ENCODE measurements around the gene ZDHHC12. TPM values are rescaled to one million over a fixed set of nuclear protein-coding genes. Genes with fewer than 3 reads are reported as not detected.
A peak's percentile ranks its signal among the peaks of the same experiment; 100 is the strongest.
"Not testable (repeated sequence)": the region's sequence is repeated elsewhere in the genome, so short reads cannot be mapped to it uniquely, and the experiment has no call there.

The ZDHHC12 gene
- total and polyA plus RNA-seq, 8 donors, result 18.3 to 56.9 (median 26.8) TPM

DNA sequence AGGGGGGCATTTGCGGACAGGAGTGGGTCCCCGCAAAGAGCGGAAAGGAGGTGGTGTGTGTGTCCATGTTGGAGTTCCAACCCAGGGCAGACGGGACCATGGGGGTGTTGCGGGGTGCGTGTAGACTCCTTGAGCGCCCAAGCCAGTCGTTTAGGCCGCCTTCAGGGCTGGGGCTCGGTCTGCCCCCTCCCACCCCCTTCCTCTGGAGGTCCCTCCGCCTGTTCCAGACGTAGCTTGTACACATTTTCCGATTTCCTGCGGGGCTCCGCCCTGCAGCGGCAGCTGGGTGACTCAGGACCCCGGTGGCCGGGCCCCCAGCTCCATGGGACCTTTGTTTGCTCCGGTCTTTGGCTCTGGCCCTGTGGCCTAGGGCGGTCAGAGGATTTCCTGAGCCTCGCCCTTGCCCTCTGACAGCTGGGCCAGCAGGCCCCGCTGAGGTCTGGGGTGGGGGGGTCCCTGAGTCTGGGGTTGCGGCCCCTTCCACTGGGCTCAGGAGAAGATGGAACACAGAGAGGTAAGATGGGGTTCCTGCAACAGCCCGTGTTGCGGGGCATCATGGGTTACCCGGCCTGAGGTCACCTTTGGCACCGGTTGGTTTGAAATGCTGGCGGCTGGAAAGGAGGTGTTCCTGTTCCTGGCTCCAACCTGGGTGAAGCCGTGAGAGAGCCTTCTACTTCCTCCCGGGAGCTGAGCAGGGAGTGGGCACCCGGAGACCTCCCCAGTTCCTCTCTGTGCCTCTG is 20.1 kb downstream of the ZDHHC12 start:
- Histone ChIP-seq H3K27me3 (no peaks in the 10 kb centered on the region), H3K4me1 (peaks cover 0 to 6% (median 0%) of the 10 kb centered on the region in 3 donors), H3K36me3 (no peaks in the 10 kb centered on the region), H3K4me3 (peak overlapping the region in 1 of 4 donors; percentile 87), H3K27ac (peak overlapping the region in 2 of 4 donors; percentile 22 to 71), H3K9me3 (no peaks in the 10 kb centered on the region)
- FAIRE-seq (no peak), DNase-seq (peak in 3 of 6 donors; percentile 49 to 62 (median 60)), ATAC-seq (no peak)
- TF ChIP-seq, protein P1, sequence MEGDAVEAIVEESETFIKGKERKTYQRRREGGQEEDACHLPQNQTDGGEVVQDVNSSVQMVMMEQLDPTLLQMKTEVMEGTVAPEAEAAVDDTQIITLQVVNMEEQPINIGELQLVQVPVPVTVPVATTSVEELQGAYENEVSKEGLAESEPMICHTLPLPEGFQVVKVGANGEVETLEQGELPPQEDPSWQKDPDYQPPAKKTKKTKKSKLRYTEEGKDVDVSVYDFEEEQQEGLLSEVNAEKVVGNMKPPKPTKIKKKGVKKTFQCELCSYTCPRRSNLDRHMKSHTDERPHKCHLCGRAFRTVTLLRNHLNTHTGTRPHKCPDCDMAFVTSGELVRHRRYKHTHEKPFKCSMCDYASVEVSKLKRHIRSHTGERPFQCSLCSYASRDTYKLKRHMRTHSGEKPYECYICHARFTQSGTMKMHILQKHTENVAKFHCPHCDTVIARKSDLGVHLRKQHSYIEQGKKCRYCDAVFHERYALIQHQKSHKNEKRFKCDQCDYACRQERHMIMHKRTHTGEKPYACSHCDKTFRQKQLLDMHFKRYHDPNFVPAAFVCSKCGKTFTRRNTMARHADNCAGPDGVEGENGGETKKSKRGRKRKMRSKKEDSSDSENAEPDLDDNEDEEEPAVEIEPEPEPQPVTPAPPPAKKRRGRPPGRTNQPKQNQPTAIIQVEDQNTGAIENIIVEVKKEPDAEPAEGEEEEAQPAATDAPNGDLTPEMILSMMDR (IDR thresholded peaks at IDR 0.05), result no peak
- 84 to 87% methylated on average over 31 of the region's 31 CpGs for WGBS, 2 donors
- intact Hi-C loops (cut with DNase I), result no loop called here

DNA sequence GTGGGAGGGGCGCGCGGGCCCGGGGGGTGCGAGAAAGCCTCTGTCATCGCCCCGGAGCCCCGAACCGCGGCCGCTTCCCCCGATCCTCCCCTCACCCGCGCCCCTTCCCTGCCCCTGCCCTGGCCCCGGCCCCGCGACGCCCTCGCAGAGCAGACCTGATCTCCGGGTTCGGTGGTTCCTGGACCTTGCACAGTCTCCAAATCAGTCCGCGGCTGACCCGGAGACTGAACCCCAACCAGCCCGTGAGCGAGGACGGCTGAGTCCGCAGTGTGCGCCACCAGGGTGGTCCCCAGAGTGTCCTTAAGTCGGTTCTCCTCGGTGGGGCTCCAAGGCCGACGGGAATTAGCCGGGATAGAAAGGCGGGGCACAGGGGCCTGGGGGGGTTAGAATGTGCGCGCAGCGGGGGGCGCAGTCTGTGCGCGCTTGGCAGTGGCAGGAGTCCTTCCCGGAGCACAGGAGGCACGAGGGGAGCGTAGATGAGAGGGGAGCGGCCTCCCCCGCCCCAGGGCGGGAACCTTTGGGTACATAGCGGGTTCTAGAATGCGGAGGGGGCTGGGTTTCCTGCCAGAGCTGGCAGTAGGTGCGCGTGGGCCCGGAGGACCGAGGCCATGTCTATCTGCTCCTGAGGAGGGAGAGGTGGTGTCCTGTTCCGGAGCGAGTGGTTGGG is 20.8 kb downstream of the ZDHHC12 start:
- Histone ChIP-seq H3K4me3 (peak overlapping the region; percentile 57 to 87 (median 71)), H3K36me3 (no peaks in the 10 kb centered on the region), H3K27me3 (no peaks in the 10 kb centered on the region), H3K27ac (peak overlapping the region; percentile 25 to 71 (median 40)), H3K9me3 (no peaks in the 10 kb centered on the region), H3K4me1 (peaks cover 0 to 6% (median 0%) of the 10 kb centered on the region in 3 donors)
- TF ChIP-seq, protein P1 (IDR thresholded peaks at IDR 0.05), result no peak
- WGBS, 2 donors, result 15 to 21% methylated on average over 38 to 55 of the region's 55 CpGs
- intact Hi-C loops (cut with DNase I), result no loop called here
- ATAC-seq (peak; percentile 5 to 35 (median 15)), FAIRE-seq (no peak), DNase-seq (peak in 2 of 6 donors; percentile 47 to 79)

DNA sequence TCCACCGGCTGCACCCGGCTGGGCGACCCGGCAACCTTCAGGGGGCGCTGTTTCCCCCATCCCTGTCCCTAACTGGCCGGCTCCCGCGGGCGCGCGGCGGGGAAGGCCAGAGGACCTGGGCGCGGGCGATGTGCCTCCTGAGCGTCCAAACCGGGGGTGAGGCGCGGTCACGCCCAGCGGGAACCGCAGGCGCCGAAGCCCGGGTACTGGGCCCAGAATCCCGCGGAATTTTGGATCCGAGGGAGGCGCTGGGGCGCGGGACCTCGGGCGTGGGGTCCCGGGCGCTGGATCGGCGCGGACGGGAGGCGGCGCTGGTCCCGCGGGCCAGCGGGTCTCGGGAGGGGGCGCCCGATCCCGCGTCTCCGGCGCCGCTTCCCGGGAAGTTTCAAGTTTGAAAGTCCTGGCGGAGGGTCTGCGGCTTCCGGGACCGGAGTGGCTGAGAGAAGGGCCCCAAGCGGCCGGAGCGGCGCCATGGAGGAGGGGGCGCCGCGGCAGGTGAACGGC is 21.4 kb downstream of the ZDHHC12 start, which contains the start of gene PKN3:
PKN3 (plus strand) TSS at position 59 of the 504 bp plus-strand sequence; CDS start at position 472, 413 bp downstream.
- Histone ChIP-seq H3K27me3 (no peaks in the 10 kb centered on the region), H3K36me3 (no peaks in the 10 kb centered on the region), H3K27ac (peak within 1 kb of the TSS; percentile 25 to 71 (median 40)), H3K9me3 (no peaks in the 10 kb centered on the region), H3K4me3 (peak within 1 kb of the TSS; percentile 57 to 87 (median 71)), H3K4me1 (peaks cover 0 to 6% (median 0%) of the 10 kb centered on the region in 3 donors)
- TF ChIP-seq, protein P1 (IDR thresholded peaks at IDR 0.05), result peak; percentile 88 to 92 (median 90)
- 1% methylated on average over 41 to 65 of the region's 65 CpGs for WGBS, 2 donors
- intact Hi-C loops (cut with DNase I), result no loop called here
- ATAC-seq (peak; percentile 90 to 95 (median 93)), DNase-seq (peak; percentile 81 to 99 (median 88)), FAIRE-seq (no peak)

DNA sequence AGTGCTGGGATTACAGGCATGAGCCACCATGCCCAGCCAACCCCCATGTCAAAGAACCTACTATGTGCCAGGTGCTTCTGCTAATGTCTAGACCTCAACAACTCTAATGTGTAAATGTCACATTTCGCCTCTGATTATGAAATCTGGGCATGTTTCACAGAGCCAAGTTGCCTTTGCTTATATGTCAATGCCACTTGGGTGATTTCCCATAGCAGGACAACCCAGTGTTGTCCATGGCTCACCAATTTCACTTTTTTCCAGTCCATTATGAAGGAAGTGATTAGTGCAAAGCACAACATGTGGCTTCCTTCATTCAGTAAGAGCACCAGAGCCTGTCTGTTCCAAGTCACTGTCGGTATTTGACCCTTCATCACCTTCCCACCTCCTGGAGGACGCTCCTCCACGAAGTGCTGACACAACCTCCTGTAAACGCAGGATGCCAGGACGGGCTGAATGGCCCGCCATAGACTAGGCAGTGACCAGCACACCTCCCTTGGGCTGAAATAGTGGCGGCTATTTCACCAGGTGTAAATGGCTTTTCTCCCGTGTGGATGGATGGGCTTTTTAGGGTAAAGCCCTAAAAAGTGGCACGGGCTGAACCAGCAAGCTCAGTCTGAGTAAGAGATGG is 22.6 kb downstream of the ZDHHC12 start:
- peak; percentile 7 to 17 (median 12) for ATAC-seq
- Histone ChIP-seq H3K4me3 (no peak overlapping the region), H3K27ac (no peak overlapping the region), H3K4me1 (peaks cover 0 to 6% (median 0%) of the 10 kb centered on the region in 3 donors), H3K36me3 (no peaks in the 10 kb centered on the region), H3K27me3 (no peaks in the 10 kb centered on the region), H3K9me3 (no peaks in the 10 kb centered on the region)
- DNase-seq, result peak in 2 of 6 donors; percentile 35 to 45
- 51 to 67% methylated on average over 10 of the region's 10 CpGs for WGBS, 2 donors
- FAIRE-seq, result no peak
- TF ChIP-seq, protein P1 (IDR thresholded peaks at IDR 0.05), result no peak
- intact Hi-C loops (cut with DNase I), result no loop called here

DNA sequence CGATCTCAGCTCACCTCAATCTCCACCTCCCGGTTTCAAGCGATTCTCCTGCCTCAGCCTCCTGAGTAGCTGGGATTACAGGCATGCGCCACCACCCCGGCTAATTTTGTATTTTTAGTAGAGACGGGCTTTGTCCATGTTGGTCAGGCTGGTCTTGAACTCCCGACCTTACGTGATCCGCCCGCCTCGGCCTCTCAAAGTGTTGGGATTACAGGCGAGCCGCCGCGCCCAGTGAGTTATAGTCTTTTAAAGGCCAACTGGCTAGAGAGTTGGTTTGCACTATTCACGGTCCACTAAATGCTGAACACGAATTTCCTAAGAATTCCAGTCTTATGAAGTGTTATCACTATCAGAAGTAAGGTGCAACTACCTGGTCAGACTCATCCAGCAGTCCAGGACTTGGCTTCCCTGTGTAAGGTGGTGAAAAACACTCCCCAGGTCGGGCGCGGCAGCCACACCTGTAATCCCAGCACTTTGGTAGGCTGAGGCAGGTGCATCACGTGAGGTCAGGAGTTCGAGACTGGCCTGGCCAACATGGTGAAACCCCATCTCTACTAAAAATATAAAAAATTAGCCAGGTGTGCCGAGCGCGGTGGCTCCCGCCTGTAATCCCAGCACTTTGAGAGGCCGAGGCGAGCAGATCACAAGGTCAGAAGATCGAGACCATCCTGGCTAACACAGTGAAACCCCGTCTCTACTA is 24.7 kb downstream of the ZDHHC12 start:
- H3K9me3 ChIP-seq; ATAC-seq; intact Hi-C loops (cut with DNase I); FAIRE-seq; H3K27ac ChIP-seq; H3K27me3 ChIP-seq; H3K4me3 ChIP-seq; H3K4me1 ChIP-seq: not testable (repeated sequence)
- H3K36me3 ChIP-seq, result peaks cover 0 to 11% (median 3%) of the 10 kb centered on the region in 3 donors
- 95 to 96% methylated on average over 28 to 29 of the region's 30 CpGs for WGBS, 2 donors
- DNase-seq, result peak in 2 of 6 donors; percentile 22 to 32

Data from pancreas (tissue), 10 donors.